GM23338 (cell line): ENCODE data around the gene UBALD1. TPM values are rescaled to one million over a fixed set of nuclear protein-coding genes. Genes with fewer than 3 reads are reported as not detected.

ENCODE experiments used
- ATAC-seq: fragments of 200-7000 bp; cut with Tn5 transposase; 3 replicates; pipeline ENCODE4 v1.9.1; 2020
- DNase-seq: peaks from one replicate; pipeline ENCODE4 v3.0.0-alpha.2; 2015; ENCODE audit warnings: low spot score
- H2AFZ ChIP-seq: fragments of 200-600 bp; sonication (generic); 2 replicates; pipeline ENCODE4 v1.8.0; 2016; ENCODE audit warnings: antibody characterized with exemption, mild to moderate bottlenecking, moderate library complexity
- H3F3A ChIP-seq: fragments of 200-600 bp; sonication (generic); replicated peaks from 2 replicates; pipeline ENCODE4 v1.8.0; 2017; ENCODE audit warnings: antibody characterized with exemption, mixed run types, low read depth
- H3K27ac ChIP-seq: fragments of 200-600 bp; sonication (generic); 2 replicates; pipeline ENCODE4 v1.6.1; 2016; ENCODE audit warnings: low read depth
- H3K27me3 ChIP-seq: fragments of 200-600 bp; sonication (generic); 2 replicates; pipeline ENCODE4 v1.8.0; 2016; ENCODE audit warnings: mild to moderate bottlenecking, mixed run types, moderate library complexity; ENCODE audit not compliant: insufficient read depth
- H3K36me3 ChIP-seq: fragments of 200-600 bp; sonication (generic); 2 replicates; pipeline ENCODE4 v1.8.0; 2016; ENCODE audit warnings: mild to moderate bottlenecking; ENCODE audit not compliant: insufficient read depth
- H3K4me1 ChIP-seq: fragments of 200-600 bp; sonication (generic); 2 replicates; pipeline ENCODE4 v1.8.0; 2016; ENCODE audit warnings: mild to moderate bottlenecking, moderate library complexity; ENCODE audit not compliant: insufficient read depth
- H3K4me2 ChIP-seq: fragments of 200-600 bp; sonication (generic); 2 replicates; pipeline ENCODE4 v1.7.1; 2017; ENCODE audit warnings: mixed run types
- H3K4me3 ChIP-seq: fragments of 200-600 bp; sonication (generic); 2 replicates; pipeline ENCODE4 v1.6.1; 2016; ENCODE audit warnings: mixed run types
- H3K79me2 ChIP-seq: fragments of 200-600 bp; sonication (generic); replicated peaks from 2 replicates; pipeline ENCODE4 v1.8.0; 2017; ENCODE audit warnings: mild to moderate bottlenecking; ENCODE audit not compliant: insufficient read depth
- H3K9me2 ChIP-seq: fragments of 200-600 bp; sonication (generic); 2 replicates; pipeline ENCODE4 v1.8.0; 2017; ENCODE audit not compliant: insufficient read depth
- H4K20me1 ChIP-seq: fragments of 200-600 bp; sonication (generic); replicated peaks from 2 replicates; pipeline ENCODE4 v1.8.0; 2017; ENCODE audit warnings: mild to moderate bottlenecking; ENCODE audit not compliant: insufficient read depth
- H3K27ac Mint-ChIP-seq: 2 replicates; pipeline ENCODE4 v1.8.0; 2020; ENCODE audit warnings: inconsistent platforms, mild to moderate bottlenecking, moderate library complexity, mixed read lengths
- H3K27me3 Mint-ChIP-seq: 3 replicates; pipeline ENCODE4 v1.8.0; 2022; ENCODE audit warnings: low read depth, mild to moderate bottlenecking, moderate library complexity, mixed read lengths, inconsistent platforms; ENCODE audit not compliant: insufficient read depth, poor library complexity
- H3K36me3 Mint-ChIP-seq: 3 replicates; pipeline ENCODE4 v1.8.0; 2021; ENCODE audit warnings: low read depth, mild to moderate bottlenecking, inconsistent platforms, moderate library complexity, mixed read lengths
- H3K4me1 Mint-ChIP-seq: 3 replicates; pipeline ENCODE4 v1.8.0; 2020; ENCODE audit warnings: mild to moderate bottlenecking, inconsistent platforms, mixed read lengths
- H3K4me3 Mint-ChIP-seq: 3 replicates; pipeline ENCODE4 v1.8.0; 2021; ENCODE audit warnings: moderate library complexity, mild to moderate bottlenecking, inconsistent platforms, mixed read lengths
- H3K9me3 Mint-ChIP-seq: 3 replicates; pipeline ENCODE4 v1.8.0; 2020; ENCODE audit warnings: moderate library complexity, mild to moderate bottlenecking, inconsistent platforms, mixed read lengths
- CREB1 ChIP-seq: fragments of 250-450 bp; sonication (Bioruptor Pico); IDR thresholded peaks from 2 replicates; pipeline ENCODE4 v1.5.0; 2020; ENCODE audit warnings: low read depth, mild to moderate bottlenecking, moderate library complexity
- ETS1 ChIP-seq: IDR thresholded peaks from 2 replicates; pipeline ENCODE4 v1.6.1; 2016; ENCODE audit warnings: antibody characterized with exemption
- EZH2 ChIP-seq: fragments of 200-600 bp; sonication (generic); IDR thresholded peaks from one replicate; pipeline ENCODE4 v1.8.0; 2017; ENCODE audit warnings: antibody characterized with exemption, mild to moderate bottlenecking, low read depth; ENCODE audit not compliant: unreplicated experiment
- EZH2phosphoT487 ChIP-seq: fragments of 200-600 bp; sonication (generic); IDR thresholded peaks from one replicate; pipeline ENCODE4 v1.8.1; 2018; ENCODE audit warnings: antibody characterized with exemption; ENCODE audit not compliant: unreplicated experiment
- JUNB ChIP-seq: IDR thresholded peaks from one replicate; pipeline ENCODE4 v1.6.1; 2016; ENCODE audit warnings: antibody characterized with exemption; ENCODE audit not compliant: unreplicated experiment
- NANOG ChIP-seq: IDR thresholded peaks from 2 replicates; pipeline ENCODE4 v1.6.1; 2016; ENCODE audit warnings: antibody characterized with exemption, borderline replicate concordance
- POLR2AphosphoS5 ChIP-seq: IDR thresholded peaks from 2 replicates; pipeline ENCODE4 v1.6.1; 2016; ENCODE audit warnings: antibody characterized with exemption, low read depth
- REST ChIP-seq: IDR thresholded peaks from one replicate; pipeline ENCODE4 v1.6.1; 2018; ENCODE audit warnings: antibody characterized with exemption; ENCODE audit not compliant: unreplicated experiment
- STAT1 ChIP-seq: IDR thresholded peaks from one replicate; pipeline ENCODE4 v1.6.1; 2016; ENCODE audit warnings: antibody characterized with exemption; ENCODE audit not compliant: unreplicated experiment
- ZNF114 ChIP-seq: fragments of 250-450 bp; sonication (Bioruptor Pico); IDR thresholded peaks from 2 replicates; pipeline ENCODE4 v1.5.0; 2020; ENCODE audit warnings: mild to moderate bottlenecking, moderate library complexity
- ZNF331 ChIP-seq: fragments of 250-450 bp; sonication (Bioruptor Pico); IDR thresholded peaks from 2 replicates; pipeline ENCODE4 v1.5.0; 2020; ENCODE audit warnings: low read depth, mild to moderate bottlenecking, moderate library complexity
- polyA plus RNA-seq: library from polyadenylated mRNA; unstranded; fragments of >200 nt; fragmentation: Nextera tagmentation; extraction: Ambion mirVana; gene quantifications from 2 replicates; pipeline ENCODE4 v1.2.1, GENCODE V29; 2016
- total RNA-seq: library from RNA; depleted of rRNA; stranded (reverse); fragments of >200 nt; shearing (Covaris generic); gene quantifications from 2 replicates; pipeline ENCODE4 v1.2.3, GENCODE V29; 2014
- TF ChIP-seq, protein P1 (sequence below), 2 experiments: fragments of 200-600 bp in 1 of 2; sonication (generic) in 1 of 2; conservative IDR thresholded peaks; 2 replicates each; pipeline versions ENCODE4 v1.5.1 to v1.6.1; 2016 to 2017; ENCODE audit warnings: antibody characterized with exemption in 2 of 2, low read depth in 2 of 2, mild to moderate bottlenecking in 2 of 2, moderate library complexity in 1 of 2

Gene UBALD1
- total and polyA plus RNA-seq, 2 experiments from 2014 or later = 20.7 to 32.8 TPM

DNA sequence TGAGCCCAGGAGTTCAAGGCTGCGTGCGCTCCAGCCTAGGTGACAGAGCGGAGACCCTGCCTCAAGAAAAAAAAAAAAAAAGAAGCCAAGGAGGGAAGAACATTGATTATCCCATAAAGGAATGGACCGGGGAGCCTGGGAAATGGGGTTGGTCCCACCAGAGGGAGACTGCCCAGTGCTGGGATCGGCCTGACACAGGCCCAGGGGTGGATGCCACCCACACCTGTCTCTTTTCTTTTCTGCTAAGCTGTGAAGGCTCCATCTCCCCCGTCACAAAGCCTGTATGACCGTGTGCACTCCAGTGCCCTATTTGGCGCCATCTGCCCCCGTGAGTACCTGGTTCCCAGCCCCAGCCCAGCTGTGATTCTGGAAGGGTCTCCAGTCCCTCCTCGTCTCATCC, 15.7 kb downstream of the UBALD1 start:
- H3K27me3 Mint-ChIP-seq = peaks cover 18% of the 10 kb centered on the region
- H3F3A ChIP-seq = 0 out of 2 replicates have a peak, but pooled peaks cover 5% of the 10 kb centered on the region
- no peak for DNase-seq
- no peaks in the 10 kb centered on the region for H3K36me3 ChIP-seq
- H3K36me3 Mint-ChIP-seq = peaks cover 3% of the 10 kb centered on the region; the same call in 1 of the 3 replicates
- H3K79me2 ChIP-seq = no peaks in the 10 kb centered on the region
- no peak overlapping the region for H3K4me3 Mint-ChIP-seq
- no peaks in the 10 kb centered on the region for H3K9me2 ChIP-seq
- peaks cover 14% of the 10 kb centered on the region for H3K4me1 Mint-ChIP-seq
- no peaks in the 10 kb centered on the region for H3K27me3 ChIP-seq
- H2AFZ ChIP-seq = no peak overlapping the region
- H3K9me3 Mint-ChIP-seq = no peaks in the 10 kb centered on the region; the same call in 2 of the 3 replicates
- no peaks in the 10 kb centered on the region for H4K20me1 ChIP-seq
- no peak overlapping the region for H3K4me2 ChIP-seq
- no peak overlapping the region for H3K27ac Mint-ChIP-seq
- H3K27ac ChIP-seq = no peak overlapping the region
- ATAC-seq = no peak
- H3K4me3 ChIP-seq = no peak overlapping the region
- no peaks in the 10 kb centered on the region; the same call in 1 of the 2 replicates for H3K4me1 ChIP-seq
- TF ChIP-seq NANOG (no peak), POLR2AphosphoS5 (no peak), REST (no peak)

GRCh38 chr16:4597174-4597573, 17.5 kb downstream of the UBALD1 start:
- no peaks in the 10 kb centered on the region for H3K27me3 ChIP-seq
- H3F3A ChIP-seq = 0 out of 2 replicates have a peak, but pooled peaks cover 5% of the 10 kb centered on the region
- H3K36me3 Mint-ChIP-seq = peaks cover 3% of the 10 kb centered on the region; the same call in 1 of the 3 replicates
- no peaks in the 10 kb centered on the region for H3K9me2 ChIP-seq
- H3K79me2 ChIP-seq = no peaks in the 10 kb centered on the region
- H4K20me1 ChIP-seq = no peaks in the 10 kb centered on the region
- H3K4me1 ChIP-seq = peaks cover 9% of the 10 kb centered on the region
- peaks cover 18% of the 10 kb centered on the region for H3K27me3 Mint-ChIP-seq
- no peaks in the 10 kb centered on the region; the same call in 2 of the 3 replicates for H3K9me3 Mint-ChIP-seq
- ATAC-seq = no peak
- H2AFZ ChIP-seq = no peak overlapping the region
- no peak overlapping the region for H3K4me3 ChIP-seq
- no peaks in the 10 kb centered on the region for H3K36me3 ChIP-seq
- H3K4me1 Mint-ChIP-seq = peaks cover 25% of the 10 kb centered on the region
- no peak overlapping the region for H3K4me2 ChIP-seq
- H3K27ac Mint-ChIP-seq = no peak overlapping the region
- H3K4me3 Mint-ChIP-seq = no peak overlapping the region
- no peak overlapping the region for H3K27ac ChIP-seq
- DNase-seq = no peak
- TF ChIP-seq STAT1 (no peak), EZH2 (no peak), ZNF114 (CRISPR knock-in tag) (no peak), NANOG (no peak), CREB1 (CRISPR knock-in tag) (no peak), JUNB (no peak), EZH2phosphoT487 (no peak), ETS1 (no peak), POLR2AphosphoS5 (no peak), ZNF331 (CRISPR knock-in tag) (no peak)
- TF ChIP-seq, protein P1, sequence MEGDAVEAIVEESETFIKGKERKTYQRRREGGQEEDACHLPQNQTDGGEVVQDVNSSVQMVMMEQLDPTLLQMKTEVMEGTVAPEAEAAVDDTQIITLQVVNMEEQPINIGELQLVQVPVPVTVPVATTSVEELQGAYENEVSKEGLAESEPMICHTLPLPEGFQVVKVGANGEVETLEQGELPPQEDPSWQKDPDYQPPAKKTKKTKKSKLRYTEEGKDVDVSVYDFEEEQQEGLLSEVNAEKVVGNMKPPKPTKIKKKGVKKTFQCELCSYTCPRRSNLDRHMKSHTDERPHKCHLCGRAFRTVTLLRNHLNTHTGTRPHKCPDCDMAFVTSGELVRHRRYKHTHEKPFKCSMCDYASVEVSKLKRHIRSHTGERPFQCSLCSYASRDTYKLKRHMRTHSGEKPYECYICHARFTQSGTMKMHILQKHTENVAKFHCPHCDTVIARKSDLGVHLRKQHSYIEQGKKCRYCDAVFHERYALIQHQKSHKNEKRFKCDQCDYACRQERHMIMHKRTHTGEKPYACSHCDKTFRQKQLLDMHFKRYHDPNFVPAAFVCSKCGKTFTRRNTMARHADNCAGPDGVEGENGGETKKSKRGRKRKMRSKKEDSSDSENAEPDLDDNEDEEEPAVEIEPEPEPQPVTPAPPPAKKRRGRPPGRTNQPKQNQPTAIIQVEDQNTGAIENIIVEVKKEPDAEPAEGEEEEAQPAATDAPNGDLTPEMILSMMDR (conservative IDR thresholded peaks at IDR 0.05; ENCODE audit: low read depth in 2 of 2) = no peak
